A549 treated with CpdA at 1 μM for 4 hours (cell line): ENCODE results near the gene BMERB1. TPM values are rescaled to one million over a fixed set of nuclear protein-coding genes. Genes with fewer than 3 reads are reported as not detected.

Source experiments
- total RNA-seq: library from RNA; stranded (reverse); fragments of 200-300 nt; extraction: Qiagen RNA extraction; gene quantifications from 5 replicates; pipeline ENCODE4 v1.2.3, GENCODE V29; 2022; ENCODE audit warnings: low read depth

Gene BMERB1
- total RNA-seq: 70.6 to 109 TPM (median 86.2 TPM) in 5 replicates

DNA sequence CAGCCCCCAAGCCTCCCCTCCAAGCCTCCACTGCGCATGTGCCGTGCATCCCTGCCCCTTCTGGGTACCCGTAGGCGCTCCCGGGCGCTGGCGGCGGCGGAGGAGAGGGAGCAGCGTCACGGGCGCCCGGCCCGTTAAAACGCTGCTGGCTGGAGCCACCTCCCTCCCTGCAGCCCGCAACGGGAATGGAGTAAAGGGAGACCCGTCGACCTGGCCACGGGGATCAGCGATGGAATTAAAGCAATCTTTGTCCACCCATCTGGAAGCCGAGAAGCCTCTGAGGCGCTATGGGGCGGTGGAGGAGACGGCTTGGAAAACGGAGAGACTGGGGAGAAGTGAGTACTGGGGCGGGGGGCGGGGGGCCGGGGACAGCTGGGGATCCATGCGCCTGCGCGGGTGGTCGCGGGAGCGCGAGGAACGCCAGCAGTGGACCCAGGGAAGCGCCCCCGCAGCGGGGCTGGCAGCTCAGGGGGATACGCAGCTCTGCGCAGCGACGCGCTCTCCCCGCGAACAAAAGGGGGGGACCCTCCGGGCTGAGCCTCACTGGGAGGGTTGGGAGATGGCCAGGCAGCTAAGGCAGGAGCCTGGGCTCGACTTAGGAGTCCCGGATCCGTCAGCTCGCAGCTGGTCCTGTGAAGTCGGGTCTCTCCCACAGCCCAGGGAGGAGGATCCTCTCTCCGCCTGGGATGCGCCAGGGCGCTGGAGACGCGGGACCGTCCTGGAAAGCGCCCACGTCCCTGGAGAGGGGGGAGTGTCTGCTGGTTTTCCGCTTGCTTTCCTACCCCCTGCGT, at the start of gene BMERB1:
TSS of gene BMERB1 (plus strand) at position 164 of the 791 bp plus-strand sequence. CDS start at position 230, 66 bp downstream.

DNA sequence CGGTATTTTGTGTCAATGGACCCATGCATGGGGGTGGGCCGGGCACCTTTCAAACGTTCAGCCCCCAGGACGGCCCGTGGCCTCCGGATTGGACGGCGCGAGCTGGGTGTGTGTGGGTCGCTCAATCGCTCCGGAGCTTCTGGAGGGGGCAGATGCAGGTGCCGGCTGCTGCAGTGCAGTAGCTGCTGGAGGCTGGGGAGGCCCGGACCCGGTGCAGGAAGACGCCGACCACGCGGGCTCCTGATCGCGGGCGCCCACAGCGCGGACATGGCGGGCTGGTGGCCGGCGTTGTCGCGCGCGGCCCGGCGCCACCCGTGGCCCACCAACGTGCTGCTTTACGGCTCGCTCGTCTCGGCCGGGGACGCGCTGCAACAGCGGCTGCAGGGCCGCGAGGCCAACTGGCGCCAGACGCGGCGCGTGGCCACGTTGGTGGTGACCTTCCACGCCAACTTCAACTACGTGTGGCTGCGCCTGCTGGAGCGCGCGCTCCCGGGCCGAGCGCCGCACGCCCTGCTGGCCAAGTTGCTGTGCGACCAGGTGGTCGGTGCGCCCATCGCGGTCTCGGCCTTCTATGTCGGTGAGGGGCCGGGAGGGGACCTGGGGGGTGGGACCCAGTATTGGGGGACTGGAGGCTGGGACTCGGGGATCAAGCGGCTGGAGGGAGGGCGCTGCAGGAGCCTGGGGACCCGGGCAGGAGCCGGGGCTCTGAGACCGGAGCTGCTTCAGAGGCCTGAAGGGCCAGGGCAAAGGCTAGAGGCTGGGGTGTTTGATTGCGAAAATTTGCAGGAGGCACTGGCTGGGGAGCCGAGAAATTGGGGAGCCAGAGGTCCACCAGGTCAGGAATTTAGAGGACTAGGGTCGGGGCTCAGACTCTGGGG, 38.5 kb upstream of the BMERB1 start, which contains the start of gene MPV17L:
TSS of gene MPV17L (plus strand) at position 124 of the 878 bp plus-strand sequence. CDS start at position 268, 144 bp downstream.

Other genes starting within 250 kb of the BMERB1 start
- gene NPIPA5, start 56.3 kb upstream of the BMERB1 start, total RNA-seq: 0.06 to 5.5 TPM (median 0.82 TPM) in 5 replicates
- gene MPV17L, start 38.8 kb upstream of the BMERB1 start, total RNA-seq: 3.0 to 6.4 TPM (median 4.6 TPM) in 5 replicates
- gene MARF1, start 208.6 kb downstream of the BMERB1 start, total RNA-seq: 10.7 to 13.2 TPM (median 12.0 TPM) in 5 replicates
- 35.5 to 48.3 TPM (median 42.9 TPM) in 5 replicates for gene NDE1, start 215.7 kb downstream of the BMERB1 start, total RNA-seq